Measurements from ENCODE around the gene NHLRC1.

The NHLRC1 gene

DNA sequence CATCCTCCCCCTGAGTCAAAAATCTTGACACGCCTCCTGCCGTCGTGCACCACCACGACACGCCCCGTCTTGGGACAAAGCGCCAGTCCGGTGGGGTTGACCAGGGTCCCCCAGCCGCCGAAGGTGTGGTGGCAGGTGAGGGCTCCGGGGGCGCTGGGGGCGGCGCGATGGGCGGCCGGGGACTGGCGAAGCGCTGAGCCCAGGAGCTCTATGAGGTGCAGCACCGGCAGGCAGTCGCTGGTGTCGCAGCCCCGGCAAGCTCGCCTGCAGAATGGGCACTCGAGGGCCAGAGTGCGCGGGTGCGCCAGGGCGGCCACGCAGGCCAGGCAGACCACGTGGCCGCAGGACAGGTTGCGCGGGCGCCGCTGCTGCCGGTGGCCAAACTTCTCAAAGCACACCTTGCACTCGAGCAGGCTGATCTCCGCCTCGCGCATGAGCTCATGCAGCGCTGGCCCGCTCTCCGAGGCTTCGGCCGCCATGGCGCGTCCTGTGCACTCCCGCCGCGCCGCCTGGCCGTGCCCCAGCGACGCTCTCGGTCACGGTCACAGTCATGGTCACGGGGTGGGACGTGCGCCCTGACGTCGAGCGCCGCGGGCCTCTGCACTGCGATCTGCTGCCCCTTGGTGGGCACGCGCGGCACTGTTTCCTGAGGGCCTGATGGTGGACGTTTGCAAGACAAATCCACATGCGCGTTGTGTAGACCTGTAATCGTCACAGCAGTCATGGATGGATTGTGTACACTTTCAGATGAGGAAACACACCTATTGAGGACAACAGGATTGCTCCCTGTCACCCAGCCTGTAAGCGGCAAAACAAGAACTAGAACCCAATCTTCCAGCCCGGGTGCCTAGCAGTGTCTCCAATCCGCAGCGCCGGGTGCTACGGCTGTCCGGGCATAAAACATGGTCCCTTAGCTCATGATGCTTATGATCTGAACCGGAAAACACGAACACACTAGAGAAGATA lies at the start of gene NHLRC1:
Gene NHLRC1, minus strand, starts transcription at position 550 of the 966 bp plus-strand sequence. Its CDS starts 71 bp downstream, at position 479.
- Histone ChIP-seq H3K4me3 (ENCODE audit: low read length) (peak within 1 kb of the TSS; percentile 11; the same call in 1 of the 2 replicates), H3K4me1 (ENCODE audit: control insufficient read depth, insufficient read depth, low read length) (no peaks in the 10 kb centered on the region), H3K9me3 (ENCODE audit: control insufficient read depth, insufficient read depth, low read length) (no peaks in the 10 kb centered on the region), H3K36me3 (ENCODE audit: control insufficient read depth, insufficient read depth, low read length) (no peaks in the 10 kb centered on the region), H3K27me3 (ENCODE audit: control insufficient read depth, insufficient read depth, low read length) (no peaks in the 10 kb centered on the region), H3K27ac (ENCODE audit: low read length) (no peak within 1 kb of the TSS)
- no CpG with 5 or more reads among the region's 82 CpGs for WGBS (ENCODE audit: insufficient coverage, insufficient read length)
- peak; percentile 67 for DNase-seq (ENCODE audit: low read depth, low spot score)

DNA sequence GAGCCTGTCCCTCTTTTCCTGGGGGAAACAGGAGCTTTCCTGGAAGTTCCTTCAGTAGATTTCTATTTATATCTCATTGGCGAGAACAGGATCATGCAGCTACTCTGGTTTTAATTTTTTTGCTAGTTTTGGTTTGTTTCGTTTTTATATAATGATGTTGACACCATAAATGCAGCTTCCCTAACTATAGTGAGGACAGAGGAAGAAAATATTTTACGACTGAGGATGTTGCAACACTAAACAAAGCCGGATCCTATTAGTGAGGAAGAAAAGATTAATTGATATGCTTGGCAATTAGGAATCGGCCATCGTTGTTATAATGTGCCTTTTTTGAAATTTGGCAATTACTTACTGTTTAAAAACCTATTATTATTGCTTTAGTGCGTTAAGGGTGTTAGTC lies 49.4 kb upstream of the NHLRC1 start:
- H3K4me3 ChIP-seq (ENCODE audit: low read length), result no peak overlapping the region
- H3K27ac ChIP-seq (ENCODE audit: low read length), result no peak overlapping the region
- WGBS (ENCODE audit: insufficient coverage, insufficient read length), result no CpG with 5 or more reads among the region's 7 CpGs
- H3K4me1 ChIP-seq (ENCODE audit: control insufficient read depth, insufficient read depth, low read length), result no peaks in the 10 kb centered on the region
- no peak for DNase-seq (ENCODE audit: low read depth, low spot score)
- H3K9me3 ChIP-seq (ENCODE audit: control insufficient read depth, insufficient read depth, low read length), result no peaks in the 10 kb centered on the region
- H3K36me3 ChIP-seq (ENCODE audit: control insufficient read depth, insufficient read depth, low read length), result no peaks in the 10 kb centered on the region; the same call in 1 of the 2 replicates
- H3K27me3 ChIP-seq (ENCODE audit: control insufficient read depth, insufficient read depth, low read length), result no peaks in the 10 kb centered on the region

DNA sequence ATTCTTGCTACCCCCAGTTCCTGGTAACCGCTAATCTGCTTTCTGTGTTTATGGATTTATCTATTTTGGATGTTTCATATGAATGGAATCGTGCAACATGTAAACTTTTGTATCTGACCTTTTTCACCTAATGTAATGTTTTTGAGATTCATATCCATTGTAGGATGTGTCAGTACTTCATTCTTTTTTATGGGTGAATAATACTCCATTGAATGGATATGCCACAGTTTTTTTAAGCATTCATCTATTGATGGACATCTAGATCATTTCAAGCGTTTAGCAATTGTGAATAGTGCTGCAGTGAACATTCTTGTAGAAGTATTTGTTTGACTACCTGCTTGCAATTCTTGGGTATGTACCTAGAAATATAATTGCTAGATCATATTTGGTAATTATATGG lies 45.8 kb upstream of the NHLRC1 start:
- no peak for DNase-seq (ENCODE audit: low read depth, low spot score)
- Histone ChIP-seq H3K4me1 (ENCODE audit: control insufficient read depth, insufficient read depth, low read length) (no peaks in the 10 kb centered on the region), H3K36me3 (ENCODE audit: control insufficient read depth, insufficient read depth, low read length) (no peaks in the 10 kb centered on the region; the same call in 1 of the 2 replicates), H3K27ac (ENCODE audit: low read length) (no peak overlapping the region), H3K4me3 (ENCODE audit: low read length) (no peak overlapping the region), H3K27me3 (ENCODE audit: control insufficient read depth, insufficient read depth, low read length) (no peaks in the 10 kb centered on the region), H3K9me3 (ENCODE audit: control insufficient read depth, insufficient read depth, low read length) (no peaks in the 10 kb centered on the region)
- WGBS (ENCODE audit: insufficient coverage, insufficient read length), result no CpG with 5 or more reads among the region's 3 CpGs

DNA sequence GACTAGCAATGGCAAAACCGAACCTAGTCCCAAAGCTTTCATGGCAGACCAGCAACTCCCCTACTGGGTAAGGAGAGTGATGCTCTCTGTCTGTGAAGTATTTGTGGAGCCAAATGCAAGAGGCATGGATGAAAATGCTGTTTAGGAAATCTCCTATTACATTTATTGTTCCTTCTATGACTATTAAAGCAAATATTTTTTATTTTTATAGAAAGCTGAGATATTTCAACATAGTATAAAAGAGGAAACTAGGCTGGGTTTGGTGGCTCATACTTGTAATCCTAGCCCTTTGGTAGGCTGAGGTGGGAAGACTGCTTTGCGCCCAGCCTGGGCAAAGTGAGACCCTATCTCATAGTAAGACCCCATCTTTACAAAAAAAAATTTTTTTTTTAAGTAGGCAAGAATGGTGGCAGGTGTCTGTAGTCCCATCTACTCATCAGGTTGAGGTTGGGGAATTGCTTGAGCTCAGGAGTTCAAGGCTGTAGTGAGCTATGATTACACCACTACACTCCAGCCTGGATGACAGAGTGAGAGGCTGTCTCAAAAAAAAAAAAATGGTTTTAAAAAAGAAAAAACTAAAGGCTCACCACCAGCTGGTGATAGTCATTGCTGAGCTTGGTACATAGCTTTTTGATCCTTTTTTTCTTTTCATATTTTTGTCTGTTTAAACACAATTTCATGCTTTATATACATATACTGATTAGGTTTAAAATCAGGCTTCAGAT lies 44.0 kb upstream of the NHLRC1 start:
- DNase-seq (ENCODE audit: low read depth, low spot score), result no peak
- no peaks in the 10 kb centered on the region for H3K27me3 ChIP-seq (ENCODE audit: control insufficient read depth, insufficient read depth, low read length)

DNA sequence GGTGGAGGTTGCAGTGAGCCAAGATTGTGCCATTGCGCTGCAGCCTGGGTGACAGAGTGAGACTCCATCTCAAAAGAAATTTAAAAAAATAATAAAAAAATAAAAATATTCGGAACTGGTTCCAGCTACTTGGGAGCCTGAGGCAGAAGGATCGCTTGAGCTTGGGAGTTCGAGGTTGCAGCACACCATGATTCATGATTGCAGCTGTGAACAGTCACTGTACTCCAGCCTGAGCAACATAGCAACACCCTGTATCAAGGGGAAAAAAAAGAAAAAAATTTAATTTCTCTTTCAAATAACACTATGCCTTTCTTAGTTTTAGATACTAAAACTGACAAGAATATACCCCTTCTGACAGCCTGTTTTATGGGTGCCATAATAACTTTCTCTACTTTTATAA lies 43.3 kb upstream of the NHLRC1 start:
- H3K27me3 ChIP-seq (ENCODE audit: control insufficient read depth, insufficient read depth, low read length), result no peaks in the 10 kb centered on the region

More for the DNA sequence above, 44.0 kb upstream of the NHLRC1 start:
- Histone ChIP-seq H3K9me3 (ENCODE audit: control insufficient read depth, insufficient read depth, low read length) (no peaks in the 10 kb centered on the region), H3K27ac (ENCODE audit: low read length) (no peak overlapping the region), H3K4me1 (ENCODE audit: control insufficient read depth, insufficient read depth, low read length) (no peaks in the 10 kb centered on the region), H3K36me3 (ENCODE audit: control insufficient read depth, insufficient read depth, low read length) (no peaks in the 10 kb centered on the region; the same call in 1 of the 2 replicates), H3K4me3 (ENCODE audit: low read length) (no peak overlapping the region)
- WGBS (ENCODE audit: insufficient coverage, insufficient read length), result no CpG with 5 or more reads among the region's 2 CpGs

DNA sequence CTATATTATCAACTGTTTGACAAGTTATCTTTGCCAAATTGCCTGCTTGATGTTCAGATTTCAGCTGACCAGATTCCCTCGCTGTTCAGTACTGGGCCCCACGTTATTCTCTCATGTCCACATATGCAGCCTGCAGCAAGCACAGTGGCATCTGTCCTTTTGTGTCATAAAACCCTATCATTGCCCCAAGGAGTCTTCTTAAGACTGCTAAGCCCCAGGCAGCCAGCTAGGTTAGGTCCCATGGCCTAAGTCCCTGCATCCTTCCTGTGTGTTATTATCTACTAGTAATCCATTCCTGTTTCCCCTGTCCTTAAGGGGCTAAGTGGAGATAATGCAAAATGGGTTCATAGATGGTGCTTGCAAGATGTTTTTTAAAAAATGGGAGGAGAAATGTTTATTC lies 39.9 kb upstream of the NHLRC1 start:
- H3K27me3 ChIP-seq (ENCODE audit: control insufficient read depth, insufficient read depth, low read length), result no peaks in the 10 kb centered on the region
- H3K4me1 ChIP-seq (ENCODE audit: control insufficient read depth, insufficient read depth, low read length), result no peaks in the 10 kb centered on the region
- no peak for DNase-seq (ENCODE audit: low read depth, low spot score)
- no peaks in the 10 kb centered on the region; the same call in 1 of the 2 replicates for H3K36me3 ChIP-seq (ENCODE audit: control insufficient read depth, insufficient read depth, low read length)
- H3K4me3 ChIP-seq (ENCODE audit: low read length), result no peak overlapping the region
- no peaks in the 10 kb centered on the region for H3K9me3 ChIP-seq (ENCODE audit: control insufficient read depth, insufficient read depth, low read length)
- WGBS (ENCODE audit: insufficient coverage, insufficient read length), result no CpG with 5 or more reads among the region's 2 CpGs
- H3K27ac ChIP-seq (ENCODE audit: low read length), result no peak overlapping the region

More for the DNA sequence above, 43.3 kb upstream of the NHLRC1 start:
- Histone ChIP-seq H3K9me3 (ENCODE audit: control insufficient read depth, insufficient read depth, low read length) (no peaks in the 10 kb centered on the region), H3K27ac (ENCODE audit: low read length) (no peak overlapping the region), H3K36me3 (ENCODE audit: control insufficient read depth, insufficient read depth, low read length) (no peaks in the 10 kb centered on the region), H3K4me1 (ENCODE audit: control insufficient read depth, insufficient read depth, low read length) (no peaks in the 10 kb centered on the region), H3K4me3 (ENCODE audit: low read length) (no peak overlapping the region)
- no peak for DNase-seq (ENCODE audit: low read depth, low spot score)
- WGBS (ENCODE audit: insufficient coverage, insufficient read length), result no CpG with 5 or more reads among the region's 4 CpGs

DNA sequence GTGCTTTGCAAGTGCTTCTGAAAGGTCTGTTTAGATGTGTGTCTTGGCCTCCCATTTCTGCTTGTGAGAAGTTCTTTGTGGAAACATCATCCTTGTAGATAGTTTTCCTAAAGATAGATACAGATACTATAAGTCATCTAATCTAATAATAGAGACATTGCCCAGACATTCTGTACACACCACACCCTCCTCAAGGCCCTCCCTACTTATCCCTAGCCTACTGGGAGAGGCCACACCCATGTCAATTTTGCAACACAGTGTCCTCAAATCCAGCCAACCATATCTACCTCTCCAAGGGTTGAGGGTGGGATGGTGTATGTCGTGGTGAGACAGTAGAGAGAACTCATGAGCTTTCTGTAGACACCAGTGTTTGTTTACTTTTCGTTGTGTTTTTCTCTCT lies 39.0 kb upstream of the NHLRC1 start:
- no CpG with 5 or more reads among the region's 2 CpGs for WGBS (ENCODE audit: insufficient coverage, insufficient read length)
- H3K27me3 ChIP-seq (ENCODE audit: control insufficient read depth, insufficient read depth, low read length), result no peaks in the 10 kb centered on the region
- no peak overlapping the region for H3K27ac ChIP-seq (ENCODE audit: low read length)
- H3K4me3 ChIP-seq (ENCODE audit: low read length), result no peak overlapping the region
- DNase-seq (ENCODE audit: low read depth, low spot score), result no peak
- no peaks in the 10 kb centered on the region; the same call in 1 of the 2 replicates for H3K36me3 ChIP-seq (ENCODE audit: control insufficient read depth, insufficient read depth, low read length)
- H3K9me3 ChIP-seq (ENCODE audit: control insufficient read depth, insufficient read depth, low read length), result no peaks in the 10 kb centered on the region
- no peaks in the 10 kb centered on the region for H3K4me1 ChIP-seq (ENCODE audit: control insufficient read depth, insufficient read depth, low read length)

DNA sequence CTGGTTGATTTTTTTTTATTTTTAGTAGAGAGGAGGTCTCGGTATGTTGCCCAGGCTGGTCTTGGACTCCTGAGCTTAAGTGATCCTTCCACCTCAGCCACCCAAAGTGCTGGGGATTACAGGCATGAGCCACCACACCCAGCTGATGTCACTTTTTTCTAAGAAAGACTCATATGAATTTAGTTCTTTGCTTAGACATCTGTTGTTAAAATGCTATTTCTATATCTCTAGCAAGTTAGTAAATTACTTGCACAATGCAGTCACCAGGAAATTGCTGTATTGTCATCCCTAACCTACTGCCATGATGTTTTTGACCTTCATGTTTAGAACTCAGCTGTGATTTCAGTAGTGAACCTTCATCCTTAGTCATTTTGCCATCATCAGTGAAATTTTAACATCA lies 38.4 kb upstream of the NHLRC1 start:
- H3K27me3 ChIP-seq (ENCODE audit: control insufficient read depth, insufficient read depth, low read length), result no peaks in the 10 kb centered on the region
- H3K9me3 ChIP-seq (ENCODE audit: control insufficient read depth, insufficient read depth, low read length), result no peaks in the 10 kb centered on the region
- no peaks in the 10 kb centered on the region; the same call in 1 of the 2 replicates for H3K36me3 ChIP-seq (ENCODE audit: control insufficient read depth, insufficient read depth, low read length)
- no peak for DNase-seq (ENCODE audit: low read depth, low spot score)
- H3K4me3 ChIP-seq (ENCODE audit: low read length), result no peak overlapping the region
- no peak overlapping the region for H3K27ac ChIP-seq (ENCODE audit: low read length)
- WGBS (ENCODE audit: insufficient coverage, insufficient read length), result no CpG with 5 or more reads among the region's 1 CpG
- 0 out of 2 replicates have a peak, but pooled peaks cover 1% of the 10 kb centered on the region for H3K4me1 ChIP-seq (ENCODE audit: control insufficient read depth, insufficient read depth, low read length)

DNA sequence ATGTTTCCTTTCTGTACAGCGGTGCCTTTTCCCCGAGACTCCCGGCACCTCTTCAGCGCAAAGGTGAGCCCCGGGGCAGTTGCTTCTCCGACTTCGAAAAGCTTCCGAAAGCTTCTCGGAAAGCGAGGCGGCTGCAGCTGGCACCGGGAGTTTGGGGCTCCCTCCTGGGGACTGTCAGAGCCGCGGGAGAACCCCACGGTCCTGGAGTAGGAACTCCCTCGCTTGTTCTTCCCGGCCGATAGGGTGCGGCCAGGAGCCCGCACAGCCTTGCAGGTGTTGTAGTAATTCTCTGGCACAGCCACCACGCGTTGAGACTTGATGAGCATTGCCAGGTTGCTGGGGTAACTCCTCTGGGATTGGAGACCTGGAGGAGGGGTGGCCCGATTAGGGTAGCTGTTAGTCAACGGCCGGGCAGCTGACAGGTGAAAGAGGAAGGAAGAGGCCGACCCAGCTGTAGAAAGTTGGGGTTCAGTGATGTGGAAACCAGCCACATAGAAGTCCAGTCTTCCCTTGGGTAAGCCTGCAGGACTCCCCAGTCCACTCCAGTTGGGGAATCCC lies 33.5 kb upstream of the NHLRC1 start:
- WGBS (ENCODE audit: insufficient coverage, insufficient read length), result no CpG with 5 or more reads among the region's 26 CpGs
- Histone ChIP-seq H3K27ac (ENCODE audit: low read length) (no peak overlapping the region), H3K9me3 (ENCODE audit: control insufficient read depth, insufficient read depth, low read length) (no peaks in the 10 kb centered on the region), H3K27me3 (ENCODE audit: control insufficient read depth, insufficient read depth, low read length) (no peaks in the 10 kb centered on the region), H3K4me1 (ENCODE audit: control insufficient read depth, insufficient read depth, low read length) (0 out of 2 replicates have a peak, but pooled peaks cover 1% of the 10 kb centered on the region), H3K36me3 (ENCODE audit: control insufficient read depth, insufficient read depth, low read length) (no peaks in the 10 kb centered on the region; the same call in 1 of the 2 replicates), H3K4me3 (ENCODE audit: low read length) (peak overlapping the region; percentile 92)
- DNase-seq (ENCODE audit: low read depth, low spot score), result peak; percentile 64
